GM23338 (cell line): ENCODE measurements around the gene WSB2. TPM values are rescaled to one million over a fixed set of nuclear protein-coding genes. Genes with fewer than 3 reads are reported as not detected.
A peak's percentile ranks its signal among the peaks of the same experiment; 100 is the strongest.

Source experiments
- ATAC-seq: fragments of 200-7000 bp; cut with Tn5 transposase; 3 replicates; pipeline ENCODE4 v1.9.1; 2020
- DNase-seq: peaks from one replicate; pipeline ENCODE4 v3.0.0-alpha.2; 2015; ENCODE audit warnings: low spot score
- H2AFZ ChIP-seq: fragments of 200-600 bp; sonication (generic); 2 replicates; pipeline ENCODE4 v1.8.0; 2016; ENCODE audit warnings: antibody characterized with exemption, mild to moderate bottlenecking, moderate library complexity
- H3F3A ChIP-seq: fragments of 200-600 bp; sonication (generic); replicated peaks from 2 replicates; pipeline ENCODE4 v1.8.0; 2017; ENCODE audit warnings: antibody characterized with exemption, mixed run types, low read depth
- H3K27ac ChIP-seq: fragments of 200-600 bp; sonication (generic); 2 replicates; pipeline ENCODE4 v1.6.1; 2016; ENCODE audit warnings: low read depth
- H3K27me3 ChIP-seq: fragments of 200-600 bp; sonication (generic); 2 replicates; pipeline ENCODE4 v1.8.0; 2016; ENCODE audit warnings: mild to moderate bottlenecking, mixed run types, moderate library complexity; ENCODE audit not compliant: insufficient read depth
- H3K36me3 ChIP-seq: fragments of 200-600 bp; sonication (generic); 2 replicates; pipeline ENCODE4 v1.8.0; 2016; ENCODE audit warnings: mild to moderate bottlenecking; ENCODE audit not compliant: insufficient read depth
- H3K4me1 ChIP-seq: fragments of 200-600 bp; sonication (generic); 2 replicates; pipeline ENCODE4 v1.8.0; 2016; ENCODE audit warnings: mild to moderate bottlenecking, moderate library complexity; ENCODE audit not compliant: insufficient read depth
- H3K4me2 ChIP-seq: fragments of 200-600 bp; sonication (generic); 2 replicates; pipeline ENCODE4 v1.7.1; 2017; ENCODE audit warnings: mixed run types
- H3K4me3 ChIP-seq: fragments of 200-600 bp; sonication (generic); 2 replicates; pipeline ENCODE4 v1.6.1; 2016; ENCODE audit warnings: mixed run types
- H3K79me2 ChIP-seq: fragments of 200-600 bp; sonication (generic); replicated peaks from 2 replicates; pipeline ENCODE4 v1.8.0; 2017; ENCODE audit warnings: mild to moderate bottlenecking; ENCODE audit not compliant: insufficient read depth
- H3K9me2 ChIP-seq: fragments of 200-600 bp; sonication (generic); 2 replicates; pipeline ENCODE4 v1.8.0; 2017; ENCODE audit not compliant: insufficient read depth
- H4K20me1 ChIP-seq: fragments of 200-600 bp; sonication (generic); replicated peaks from 2 replicates; pipeline ENCODE4 v1.8.0; 2017; ENCODE audit warnings: mild to moderate bottlenecking; ENCODE audit not compliant: insufficient read depth
- H3K27ac Mint-ChIP-seq: 2 replicates; pipeline ENCODE4 v1.8.0; 2020; ENCODE audit warnings: inconsistent platforms, mild to moderate bottlenecking, moderate library complexity, mixed read lengths
- H3K27me3 Mint-ChIP-seq: 3 replicates; pipeline ENCODE4 v1.8.0; 2022; ENCODE audit warnings: low read depth, mild to moderate bottlenecking, moderate library complexity, mixed read lengths, inconsistent platforms; ENCODE audit not compliant: insufficient read depth, poor library complexity
- H3K36me3 Mint-ChIP-seq: 3 replicates; pipeline ENCODE4 v1.8.0; 2021; ENCODE audit warnings: low read depth, mild to moderate bottlenecking, inconsistent platforms, moderate library complexity, mixed read lengths
- H3K4me1 Mint-ChIP-seq: 3 replicates; pipeline ENCODE4 v1.8.0; 2020; ENCODE audit warnings: mild to moderate bottlenecking, inconsistent platforms, mixed read lengths
- H3K4me3 Mint-ChIP-seq: 3 replicates; pipeline ENCODE4 v1.8.0; 2021; ENCODE audit warnings: moderate library complexity, mild to moderate bottlenecking, inconsistent platforms, mixed read lengths
- H3K9me3 Mint-ChIP-seq: 3 replicates; pipeline ENCODE4 v1.8.0; 2020; ENCODE audit warnings: moderate library complexity, mild to moderate bottlenecking, inconsistent platforms, mixed read lengths
- EZH2 ChIP-seq: fragments of 200-600 bp; sonication (generic); IDR thresholded peaks from one replicate; pipeline ENCODE4 v1.8.0; 2017; ENCODE audit warnings: antibody characterized with exemption, mild to moderate bottlenecking, low read depth; ENCODE audit not compliant: unreplicated experiment
- EZH2phosphoT487 ChIP-seq: fragments of 200-600 bp; sonication (generic); IDR thresholded peaks from one replicate; pipeline ENCODE4 v1.8.1; 2018; ENCODE audit warnings: antibody characterized with exemption; ENCODE audit not compliant: unreplicated experiment
- JUNB ChIP-seq: IDR thresholded peaks from one replicate; pipeline ENCODE4 v1.6.1; 2016; ENCODE audit warnings: antibody characterized with exemption; ENCODE audit not compliant: unreplicated experiment
- POLR2AphosphoS5 ChIP-seq: IDR thresholded peaks from 2 replicates; pipeline ENCODE4 v1.6.1; 2016; ENCODE audit warnings: antibody characterized with exemption, low read depth
- REST ChIP-seq: IDR thresholded peaks from one replicate; pipeline ENCODE4 v1.6.1; 2018; ENCODE audit warnings: antibody characterized with exemption; ENCODE audit not compliant: unreplicated experiment
- STAT1 ChIP-seq: IDR thresholded peaks from one replicate; pipeline ENCODE4 v1.6.1; 2016; ENCODE audit warnings: antibody characterized with exemption; ENCODE audit not compliant: unreplicated experiment
- ZNF114 ChIP-seq: fragments of 250-450 bp; sonication (Bioruptor Pico); IDR thresholded peaks from 2 replicates; pipeline ENCODE4 v1.5.0; 2020; ENCODE audit warnings: mild to moderate bottlenecking, moderate library complexity
- ZNF462 ChIP-seq: fragments of 250-450 bp; sonication (Bioruptor Pico); IDR thresholded peaks from 2 replicates; pipeline ENCODE4 v1.5.0; 2020; ENCODE audit warnings: mild to moderate bottlenecking, moderate library complexity
- polyA plus RNA-seq: library from polyadenylated mRNA; unstranded; fragments of >200 nt; fragmentation: Nextera tagmentation; extraction: Ambion mirVana; gene quantifications from 2 replicates; pipeline ENCODE4 v1.2.1, GENCODE V29; 2016
- total RNA-seq: library from RNA; depleted of rRNA; stranded (reverse); fragments of >200 nt; shearing (Covaris generic); gene quantifications from 2 replicates; pipeline ENCODE4 v1.2.3, GENCODE V29; 2014

Gene WSB2
- total and polyA plus RNA-seq, 2 experiments from 2014 or later: 36.6 to 60.8 TPM

- H3K27ac ChIP-seq: no peak overlapping the region
- H3K27me3 Mint-ChIP-seq: peaks cover 3% of the 10 kb centered on the region
- ATAC-seq: no peak
- H3K4me3 ChIP-seq: no peak overlapping the region
- peaks cover 40% of the 10 kb centered on the region for H3K79me2 ChIP-seq
- H4K20me1 ChIP-seq: peaks cover 10% of the 10 kb centered on the region; the same call in 1 of the 2 replicates
- no peaks in the 10 kb centered on the region for H3K4me1 ChIP-seq
- no peak overlapping the region for H3K4me3 Mint-ChIP-seq
- H3K9me2 ChIP-seq: no peaks in the 10 kb centered on the region
- peaks cover 25% of the 10 kb centered on the region for H3K36me3 ChIP-seq
- DNase-seq: no peak
- no peaks in the 10 kb centered on the region; the same call in 1 of the 2 replicates for H3F3A ChIP-seq
- TF ChIP-seq ZNF114: no peak
- TF ChIP-seq JUNB: no peak
- no peak for TF ChIP-seq ZNF462 (CRISPR knock-in tag)
- no peak for TF ChIP-seq EZH2phosphoT487
- no peak for TF ChIP-seq POLR2AphosphoS5
- no peak for TF ChIP-seq STAT1
- no peak overlapping the region for H3K27ac Mint-ChIP-seq
- no peaks in the 10 kb centered on the region for H3K9me3 Mint-ChIP-seq
- H3K4me1 Mint-ChIP-seq: no peaks in the 10 kb centered on the region
- peaks cover 80% of the 10 kb centered on the region for H3K36me3 Mint-ChIP-seq
- no peak overlapping the region for H3K4me2 ChIP-seq
- no peaks in the 10 kb centered on the region for H3K27me3 ChIP-seq
- no peak overlapping the region for H2AFZ ChIP-seq
Measured at GRCh38 chr12:118046430-118046829, 14.5 kb downstream of the WSB2 start.

- DNase-seq (no peak), ATAC-seq (no peak)
- no peaks in the 10 kb centered on the region for H3K27me3 ChIP-seq
- H3K9me2 ChIP-seq: no peaks in the 10 kb centered on the region
- H3K4me1 ChIP-seq: no peaks in the 10 kb centered on the region
- no peaks in the 10 kb centered on the region for H3K4me1 Mint-ChIP-seq
- H3K9me3 Mint-ChIP-seq: no peaks in the 10 kb centered on the region
- no peaks in the 10 kb centered on the region for H3F3A ChIP-seq
- no peak overlapping the region for H3K27ac Mint-ChIP-seq
- H3K79me2 ChIP-seq: peaks cover 31% of the 10 kb centered on the region; the same call in 1 of the 2 replicates
- TF ChIP-seq JUNB (no peak), EZH2phosphoT487 (no peak), REST (no peak), EZH2 (no peak), STAT1 (no peak)
- H3K4me2 ChIP-seq: no peak overlapping the region
- H3K36me3 Mint-ChIP-seq: peaks cover 75% of the 10 kb centered on the region
- 0 out of 2 replicates have a peak, but pooled peaks cover 5% of the 10 kb centered on the region for H4K20me1 ChIP-seq
- H3K27me3 Mint-ChIP-seq: peaks cover 7% of the 10 kb centered on the region
- no peak overlapping the region for H2AFZ ChIP-seq
- H3K4me3 ChIP-seq: no peak overlapping the region
- H3K36me3 ChIP-seq: peaks cover 15% of the 10 kb centered on the region
- H3K4me3 Mint-ChIP-seq: no peak overlapping the region
- H3K27ac ChIP-seq: 0 out of 2 replicates have a peak overlapping the region, but pooled peaks have one; percentile 50
Measured at GRCh38 chr12:118044577-118044976, 16.4 kb downstream of the WSB2 start.
